HG03432 (cell line): Measurements from ENCODE around the gene KANK4.
"Not testable (repeated sequence)": the region's sequence is repeated elsewhere in the genome, so short reads cannot be mapped to it uniquely, and the experiment has no call there.

Source experiments
- ATAC-seq: cut with Tn5 transposase; IDR thresholded peaks from one replicate; pipeline ENCODE4 v1.9.1; 2021; ENCODE audit warnings: mild to moderate bottlenecking, moderate library complexity; ENCODE audit not compliant: unreplicated experiment

KANK4 gene

DNA sequence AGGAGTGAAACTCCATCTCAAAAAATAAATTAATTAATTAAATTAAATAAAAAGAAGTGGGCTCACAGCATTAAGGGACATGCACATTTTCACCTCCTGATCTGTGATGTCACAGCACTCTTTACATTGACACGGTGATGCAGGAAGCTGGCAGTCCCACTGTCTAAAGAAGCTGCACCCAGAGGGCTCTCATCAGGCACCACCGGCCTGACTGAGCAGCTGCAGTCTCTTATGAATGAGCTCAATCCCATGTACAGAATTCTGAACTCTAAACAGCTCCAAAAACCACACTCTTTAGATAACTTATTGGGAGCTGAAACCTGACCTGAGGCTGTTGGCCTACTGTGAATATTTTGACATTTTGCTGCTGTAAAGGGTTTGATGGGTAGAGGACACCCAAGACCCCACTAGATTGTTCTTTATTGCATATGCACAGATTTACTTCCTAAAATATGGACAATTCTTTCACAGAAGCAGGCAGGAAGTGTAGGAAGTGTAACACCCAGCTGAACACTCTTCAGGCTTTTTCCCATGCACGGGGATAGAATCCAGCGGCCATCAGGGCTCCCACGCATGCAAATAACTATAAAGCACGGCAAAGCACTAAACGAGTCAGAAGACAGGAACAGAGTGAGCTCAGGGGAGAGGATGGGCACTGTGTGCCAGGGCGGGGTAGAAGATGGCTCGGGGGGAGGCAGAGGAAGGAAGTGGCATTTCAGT, 78.4 kb downstream of the KANK4 start:
- ATAC-seq: no peak

DNA sequence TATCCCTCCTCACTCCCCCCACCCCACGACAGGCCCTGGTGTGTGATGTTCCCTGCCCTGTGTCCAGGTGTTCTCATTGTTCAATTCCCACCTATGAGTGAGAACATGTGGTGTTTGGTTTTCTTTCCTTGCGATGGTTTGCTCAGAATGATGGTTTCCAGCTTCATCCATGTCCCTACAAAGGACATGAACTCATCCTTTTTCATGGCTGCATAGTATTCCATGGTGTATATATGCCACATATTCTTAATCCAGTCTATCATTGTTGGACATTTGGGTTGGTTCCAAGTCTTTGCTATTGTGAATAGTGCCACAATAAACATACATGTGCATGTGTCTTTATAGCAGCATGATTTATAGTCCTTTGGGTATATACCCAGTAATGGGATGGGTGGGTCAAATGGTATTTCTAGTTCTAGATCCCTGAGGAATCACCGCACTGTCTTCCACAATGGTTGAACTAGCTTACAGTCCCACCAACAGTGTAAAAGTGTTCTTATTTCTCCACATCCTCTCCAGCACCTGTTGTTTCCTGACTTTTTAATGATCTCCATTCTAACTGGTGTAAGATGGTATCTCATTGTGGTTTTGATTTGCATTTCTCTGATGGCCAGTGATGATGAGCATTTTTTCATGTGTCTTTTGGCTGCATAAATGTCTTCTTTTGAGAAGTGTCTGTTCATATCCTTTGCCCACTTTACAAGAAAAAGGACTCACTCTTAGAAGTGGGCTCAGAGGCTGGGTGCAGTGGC, 79.4 kb downstream of the KANK4 start:
- ATAC-seq: not testable (repeated sequence)

DNA sequence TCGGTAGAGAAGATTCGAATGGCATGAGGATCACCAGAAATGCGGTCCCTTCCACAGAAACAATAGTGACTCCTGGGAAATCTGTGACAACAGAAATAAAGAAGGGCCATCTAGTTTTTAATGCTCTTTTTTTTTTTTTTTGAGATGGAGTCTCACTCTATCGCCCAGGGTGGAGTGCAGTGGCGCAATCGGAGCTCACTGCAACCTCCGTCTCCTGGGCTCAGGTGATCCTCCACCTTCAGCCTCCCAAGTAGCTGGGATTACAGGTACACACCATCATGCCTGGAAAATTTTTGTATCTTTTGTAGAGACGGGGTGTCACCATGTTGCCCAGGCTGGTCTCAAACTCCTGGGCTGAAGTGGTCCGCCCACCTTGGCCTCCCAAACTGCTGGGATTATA, 80.7 kb downstream of the KANK4 start:
- ATAC-seq: no peak

DNA sequence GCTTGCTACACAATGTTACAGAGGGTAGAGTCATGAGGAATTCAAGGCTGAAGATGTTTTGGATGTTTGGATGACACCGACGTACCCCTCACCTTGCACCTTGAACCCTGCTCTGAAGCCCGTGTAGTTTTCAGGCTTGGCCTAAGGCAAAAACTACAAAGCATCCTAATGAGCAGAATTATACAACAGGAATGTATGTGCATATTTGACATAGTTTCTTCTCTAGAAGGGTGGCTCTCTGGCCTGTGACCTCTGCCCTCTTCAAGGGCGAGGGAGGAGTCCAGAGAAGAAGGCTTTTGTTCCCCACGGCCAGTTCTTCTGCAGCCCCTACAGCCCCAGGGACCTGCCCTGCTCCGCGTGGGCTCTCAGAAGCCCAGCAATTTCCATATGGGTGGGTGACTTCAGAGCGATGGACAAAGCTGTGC, 81.3 kb downstream of the KANK4 start:
- ATAC-seq: no peak

DNA sequence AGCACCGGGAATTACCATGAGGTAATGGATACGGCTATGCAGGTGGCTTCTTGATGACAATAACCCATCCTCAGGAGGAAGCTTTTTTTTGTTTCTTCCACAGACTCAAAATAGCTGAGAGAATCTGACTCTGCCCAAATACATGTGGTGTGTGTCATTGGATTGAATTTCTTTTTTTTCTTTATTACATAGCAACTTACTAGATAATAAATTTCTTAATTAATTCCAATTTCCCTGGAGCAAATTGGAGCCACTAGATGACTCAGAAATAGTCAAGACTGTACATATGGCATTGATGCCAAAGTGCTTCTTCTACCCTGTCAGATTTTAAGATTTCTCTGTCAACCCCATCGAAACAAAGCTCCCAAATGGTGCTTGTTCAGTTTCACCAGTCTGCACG, 81.9 kb downstream of the KANK4 start:
- no peak for ATAC-seq

DNA sequence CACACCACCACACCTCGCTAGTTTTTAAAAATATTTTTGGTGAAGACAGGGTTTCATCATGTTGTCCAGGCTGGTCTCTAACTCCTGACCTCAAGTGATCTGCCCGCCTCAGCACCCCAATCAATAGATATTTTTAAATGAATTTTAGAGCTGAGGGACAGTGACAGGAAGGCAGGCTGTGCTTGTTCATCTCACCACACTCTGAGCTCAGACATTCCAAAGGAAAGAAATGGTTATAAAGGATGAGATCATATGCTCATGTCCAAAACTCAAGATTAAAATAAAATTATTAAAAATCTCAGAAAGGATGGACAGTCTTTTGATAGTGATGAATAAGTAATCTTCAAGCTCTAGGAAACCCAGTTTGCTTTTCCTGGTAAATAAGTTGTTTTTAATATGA, 83.7 kb downstream of the KANK4 start:
- no peak for ATAC-seq

DNA sequence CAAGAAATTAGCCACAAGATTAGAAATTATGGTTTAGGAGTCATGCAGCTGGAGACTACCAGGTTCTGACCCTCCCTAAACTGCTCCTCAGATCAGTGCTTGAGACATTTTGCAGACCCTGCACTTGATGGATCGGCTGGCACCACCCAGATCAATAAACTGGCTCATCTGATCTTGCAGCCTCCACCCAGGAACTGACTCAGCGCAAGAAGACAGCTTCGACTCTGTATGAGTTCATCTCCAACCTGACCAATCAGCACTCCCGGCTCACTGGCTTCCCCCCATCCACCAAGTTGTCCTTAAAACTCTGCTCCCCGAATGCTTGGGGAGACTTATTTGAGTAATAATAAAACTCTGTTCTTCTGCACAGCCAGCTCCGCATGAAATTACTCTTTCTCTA, 84.5 kb downstream of the KANK4 start:
- ATAC-seq: no peak

DNA sequence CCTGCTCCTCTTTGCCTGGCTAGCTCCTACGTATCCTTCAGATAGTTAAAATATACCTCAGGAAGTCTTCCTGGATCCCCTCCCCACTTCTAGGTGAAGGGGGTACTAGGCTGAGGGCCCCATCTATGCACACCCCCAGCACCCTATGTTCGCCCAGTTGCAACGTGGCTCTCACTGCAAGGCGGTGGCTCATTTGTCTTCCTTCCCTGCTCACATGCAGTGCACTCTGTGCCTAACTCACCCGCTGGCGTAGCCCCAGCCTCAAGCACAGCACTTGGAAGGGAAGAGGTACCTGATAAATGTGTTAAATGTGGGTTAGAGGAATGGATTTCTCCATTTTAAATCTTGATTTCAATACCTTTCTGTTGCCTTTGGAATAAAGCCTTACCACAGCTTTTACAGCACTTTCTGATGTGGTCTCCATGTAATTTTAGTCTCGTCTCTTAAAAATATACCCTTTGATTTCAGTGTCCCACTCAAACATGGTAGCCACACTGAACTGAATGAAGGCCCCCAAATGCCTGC, 85.2 kb downstream of the KANK4 start:
- ATAC-seq: no peak

DNA sequence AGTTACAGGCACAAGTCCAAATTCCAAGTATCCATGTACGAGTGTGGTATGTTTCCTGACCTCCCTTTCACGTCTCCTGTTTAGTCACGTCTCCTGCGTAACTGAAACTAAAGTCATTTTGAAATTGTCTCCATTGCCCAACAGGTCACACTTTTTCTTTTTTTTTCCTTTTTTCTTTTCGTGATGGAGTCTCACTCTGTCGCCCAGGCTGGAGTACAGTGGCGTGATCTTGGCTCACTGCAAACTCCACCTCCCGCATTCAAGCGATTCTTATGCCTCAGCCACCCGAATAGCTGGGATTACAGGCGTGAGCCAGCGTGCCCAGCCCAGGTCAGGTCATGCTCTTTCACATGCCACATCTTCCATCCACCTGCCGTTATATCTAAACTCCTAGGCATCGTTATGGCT, 86.4 kb downstream of the KANK4 start:
- no peak for ATAC-seq

DNA sequence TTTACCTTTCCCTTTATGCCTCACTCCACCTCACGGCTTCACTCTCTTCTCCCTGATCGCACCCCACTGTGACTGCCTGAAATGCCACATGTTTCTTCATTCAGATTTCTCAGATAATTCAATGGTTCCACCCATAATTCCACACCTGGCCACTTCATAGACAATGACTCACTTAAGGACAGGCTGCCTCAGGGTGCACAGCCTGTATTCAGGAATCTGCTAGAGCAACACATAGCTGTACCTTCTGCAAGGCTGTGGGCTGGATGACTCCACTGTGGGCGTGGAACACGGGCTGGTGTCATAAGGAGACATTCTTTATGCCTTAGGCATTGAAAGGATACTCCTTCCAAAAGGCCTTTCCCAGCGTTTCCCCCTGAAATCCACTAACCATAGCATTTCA, 88.5 kb downstream of the KANK4 start:
- no peak for ATAC-seq

DNA sequence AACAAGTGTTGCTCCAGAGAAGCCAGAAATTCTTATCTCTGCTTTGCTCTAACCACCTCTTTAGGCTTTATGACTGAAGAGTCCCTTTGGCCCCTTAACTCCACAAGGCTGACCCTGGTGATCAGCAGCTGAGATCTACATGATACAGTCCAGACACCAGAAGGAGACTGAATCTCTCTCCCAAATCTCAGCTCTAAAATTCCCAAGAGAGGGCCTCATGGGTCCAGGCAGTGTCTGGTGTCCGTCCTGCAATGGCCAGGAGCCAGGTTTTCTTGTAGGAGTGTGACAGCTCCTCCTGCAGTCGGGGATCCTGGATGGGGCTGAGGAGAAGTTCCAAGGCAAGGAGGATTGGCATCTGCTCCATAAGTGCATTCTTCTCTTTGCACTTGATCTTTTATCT, 89.3 kb downstream of the KANK4 start:
- ATAC-seq: no peak

DNA sequence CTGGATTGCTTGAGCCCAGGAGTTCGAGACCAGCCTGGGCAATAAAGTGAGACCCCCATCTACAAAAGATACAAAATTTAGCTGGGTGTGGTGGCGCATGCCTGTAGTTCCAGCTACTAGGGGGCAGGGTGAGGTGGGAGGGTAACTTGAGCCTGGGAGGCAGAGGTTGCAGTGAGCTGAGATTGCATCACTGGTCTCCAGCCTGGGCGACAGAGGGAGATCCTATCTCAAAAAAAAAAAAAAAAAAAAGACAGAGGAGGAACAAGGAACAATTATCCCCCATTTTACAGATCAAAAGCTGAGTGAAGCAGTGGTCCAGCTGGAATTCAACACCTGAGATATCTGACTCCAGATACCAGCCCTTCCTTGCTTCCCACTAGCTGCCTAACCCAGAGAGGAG, 89.8 kb downstream of the KANK4 start:
- no peak for ATAC-seq

DNA sequence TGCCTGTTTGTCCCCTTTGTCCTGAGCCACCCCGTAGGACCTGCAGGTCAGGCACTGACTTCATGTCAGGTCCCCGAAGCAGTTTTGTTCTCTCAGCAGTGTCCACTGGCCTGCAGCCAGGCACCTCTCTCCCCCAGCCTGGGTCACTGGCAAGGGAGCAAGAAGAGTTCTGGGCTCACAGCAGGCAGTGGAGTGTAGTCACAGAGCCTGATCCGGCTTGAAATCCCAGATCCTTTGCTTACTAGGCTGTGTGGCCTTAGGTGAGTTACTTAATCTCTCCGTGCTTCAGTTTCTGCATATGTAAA, 90.4 kb downstream of the KANK4 start:
- ATAC-seq: no peak

DNA sequence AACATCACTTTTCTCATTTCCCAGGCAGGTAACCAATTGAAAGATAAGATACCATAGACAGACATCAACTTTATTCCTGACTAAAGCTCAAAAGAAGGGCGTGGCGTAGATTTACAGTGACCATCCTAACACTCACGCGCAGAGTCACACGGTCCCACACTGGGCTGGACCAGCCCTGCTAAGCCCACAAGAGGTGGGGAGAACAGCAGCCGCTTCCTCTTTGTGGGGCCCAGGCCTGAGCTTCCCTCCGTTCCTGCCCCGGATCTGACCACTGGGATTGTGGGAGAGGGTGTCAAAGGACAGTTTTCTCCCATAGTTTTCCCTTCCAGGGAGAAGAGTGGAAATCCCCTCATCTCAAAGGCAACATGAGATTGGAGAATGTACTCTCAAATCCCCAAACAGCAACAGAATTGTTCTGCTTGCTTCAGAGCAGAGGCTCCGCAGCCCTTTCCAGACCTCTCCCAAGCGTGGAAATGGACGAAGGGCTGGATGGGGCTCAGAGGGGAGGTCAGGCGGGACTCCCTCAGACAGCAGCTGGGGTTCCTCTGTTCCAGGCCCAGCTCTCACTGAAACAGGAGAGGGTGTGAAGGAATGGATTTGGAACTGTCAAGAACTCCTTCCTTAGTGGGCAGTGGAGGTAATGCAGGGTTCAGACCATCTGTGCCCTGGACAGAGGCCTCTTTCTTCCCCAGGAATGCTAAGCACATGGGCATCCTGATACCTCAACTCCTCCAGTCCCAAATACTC, 90.9 kb downstream of the KANK4 start:
- ATAC-seq: no peak

DNA sequence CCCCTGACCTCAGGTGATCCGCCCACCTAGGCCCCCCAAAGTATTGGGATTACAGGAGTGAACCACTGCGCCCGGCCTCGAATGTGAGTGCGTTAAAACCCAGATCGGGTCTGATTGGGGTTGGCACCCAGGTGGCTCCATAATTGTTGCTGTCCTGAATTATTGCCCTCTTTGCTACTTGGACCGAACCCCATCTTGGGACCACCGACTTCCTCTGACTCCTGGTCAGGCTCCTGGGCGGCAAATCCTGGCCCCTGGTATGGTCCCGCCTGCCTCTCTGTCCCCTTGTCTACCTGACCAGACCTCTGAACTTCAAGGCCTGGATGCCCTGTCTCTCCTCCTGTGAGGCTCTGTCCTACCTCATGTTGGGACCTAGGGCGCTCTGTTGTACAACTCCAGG, 91.7 kb downstream of the KANK4 start:
- no peak for ATAC-seq

DNA sequence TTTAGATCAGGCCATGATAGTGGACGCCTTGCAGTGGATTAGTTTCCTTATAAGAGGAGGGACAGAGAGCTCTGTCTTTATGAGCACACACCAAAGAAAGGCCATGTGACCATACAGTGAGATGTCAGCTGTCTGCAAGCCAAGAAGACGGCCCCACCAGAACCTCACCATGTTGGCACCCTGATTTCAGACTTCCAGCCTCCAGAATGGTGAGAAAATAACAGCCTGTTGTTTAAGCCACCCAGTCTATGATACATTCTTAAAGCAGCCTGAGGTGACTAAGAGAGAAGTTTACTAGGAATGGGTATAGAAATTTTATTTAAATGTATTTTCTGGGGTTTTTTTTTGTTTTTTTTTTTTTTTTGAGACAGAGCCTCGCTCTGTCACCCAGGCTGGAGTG, 95.1 kb downstream of the KANK4 start:
- ATAC-seq: no peak

DNA sequence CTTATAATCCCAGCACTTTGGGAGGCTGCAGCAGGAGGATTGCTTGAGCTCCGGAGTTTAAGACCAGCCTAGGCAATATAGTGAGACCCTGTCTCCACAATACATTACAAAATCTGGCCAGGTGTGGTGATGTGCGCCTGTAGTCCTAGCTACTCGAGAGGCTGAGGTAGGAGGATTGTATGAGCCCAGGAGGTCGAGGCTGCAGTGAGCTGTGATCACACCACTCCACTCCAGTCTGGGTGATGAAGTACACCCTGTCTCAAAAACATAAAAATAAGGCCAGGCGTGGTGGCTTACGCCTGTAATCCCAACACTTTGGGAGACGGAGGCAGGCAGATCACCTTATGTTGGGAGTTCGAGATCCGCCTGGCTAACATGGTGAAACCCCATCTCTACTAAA, 96.9 kb downstream of the KANK4 start:
- no peak for ATAC-seq

DNA sequence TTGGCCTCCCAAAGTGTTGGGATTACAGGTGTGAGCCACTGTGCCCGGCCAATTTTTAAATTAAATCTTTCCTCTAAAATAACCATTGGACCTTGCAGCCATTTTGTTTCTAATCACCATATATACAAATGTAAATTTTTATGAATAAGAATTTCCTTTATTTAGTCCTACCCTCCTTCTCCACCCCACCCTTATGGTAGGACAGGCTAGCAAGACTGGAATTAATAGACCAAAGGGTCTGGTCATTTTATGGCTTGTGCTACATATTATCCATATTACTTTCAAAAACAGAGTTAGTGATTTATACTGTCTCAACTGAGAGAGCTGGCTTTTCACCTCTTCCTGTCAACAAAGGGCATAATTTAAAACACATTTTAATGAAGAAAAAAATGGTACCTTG, 98.1 kb downstream of the KANK4 start:
- no peak for ATAC-seq

DNA sequence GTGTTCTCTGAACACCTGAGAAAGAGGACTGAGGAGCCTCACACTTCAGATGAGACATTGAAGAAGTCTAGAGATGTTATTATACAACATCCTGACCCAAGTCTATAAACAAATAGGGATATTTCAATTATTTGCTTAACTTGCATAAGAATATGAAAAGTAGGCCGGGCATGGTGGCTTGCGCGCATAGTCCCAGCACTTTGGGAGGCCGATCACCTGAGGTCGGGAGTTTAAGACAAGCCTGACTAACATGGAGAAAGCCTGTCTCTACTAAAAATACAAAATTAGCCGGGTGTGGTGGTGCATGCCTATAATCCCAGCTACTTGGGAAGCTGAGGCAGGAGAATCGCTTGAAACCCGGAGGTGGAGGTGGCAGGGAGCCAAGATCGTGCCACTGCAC, 98.8 kb downstream of the KANK4 start:
- ATAC-seq: not testable (repeated sequence)

DNA sequence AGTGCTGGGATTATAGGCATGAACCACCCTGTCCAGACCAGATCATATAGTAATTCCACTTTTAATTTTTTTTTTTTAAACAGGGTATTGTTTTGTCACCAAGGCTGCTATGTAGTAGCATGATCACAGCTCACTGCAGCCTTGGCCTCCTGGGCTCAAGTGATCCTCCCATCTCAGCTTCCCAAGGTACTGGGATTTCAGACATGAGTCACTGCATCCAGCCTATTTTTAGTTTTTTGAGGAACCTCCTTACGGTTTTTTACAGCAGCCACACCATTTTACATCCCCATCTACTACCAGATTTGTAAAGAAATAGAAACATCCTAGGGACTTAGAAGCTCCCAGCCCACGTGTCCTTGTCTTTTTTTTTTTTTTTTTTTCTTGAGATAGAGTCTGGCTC, 100.6 kb downstream of the KANK4 start:
- no peak for ATAC-seq

DNA sequence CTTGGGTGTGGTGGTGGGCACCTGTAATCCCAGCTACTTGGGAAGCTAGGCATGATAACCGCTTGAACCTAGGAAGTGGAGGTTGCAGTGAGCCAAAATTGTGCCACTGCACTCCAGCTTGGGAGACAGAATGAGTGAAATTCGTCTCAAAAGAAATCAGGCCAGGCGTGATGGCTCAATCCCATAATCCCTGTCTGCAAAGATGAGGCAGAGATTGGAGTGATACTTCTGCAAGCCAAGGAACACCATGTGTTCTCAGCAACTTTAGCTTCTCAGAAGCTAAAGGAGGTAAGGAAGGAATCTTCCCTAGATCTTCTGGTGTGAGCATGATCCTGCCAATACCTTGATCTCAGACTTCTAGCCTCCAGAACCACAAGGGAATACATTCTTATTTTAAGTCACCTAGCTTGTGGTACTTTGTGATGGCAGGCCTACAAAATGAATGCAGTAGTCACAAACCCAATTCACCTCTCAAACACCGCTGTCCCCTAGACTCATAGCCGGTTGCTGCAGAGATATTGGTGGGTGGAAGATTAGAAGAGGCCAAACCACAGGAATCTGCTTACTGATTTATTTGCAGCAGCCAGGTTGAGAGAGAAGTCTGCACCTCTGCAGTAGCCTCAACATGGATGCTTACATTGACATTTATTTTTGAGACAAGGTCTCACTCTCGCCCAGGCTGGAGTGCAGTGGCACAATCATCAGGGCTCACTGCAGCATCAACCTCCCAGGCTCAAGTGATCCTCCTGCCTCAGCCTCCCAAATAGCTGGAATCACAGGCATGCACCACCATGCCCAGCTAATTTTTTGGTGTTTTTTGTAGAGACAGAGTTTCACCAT, 105.9 kb downstream of the KANK4 start:
- no peak for ATAC-seq
